ENCODE data around the gene UTS2. TPM values are rescaled to one million over a fixed set of nuclear protein-coding genes. Genes with fewer than 3 reads are reported as not detected.

The UTS2 gene
- total RNA-seq, 2 experiments from 2014 or later: 1.1 to 1.2 TPM

DNA sequence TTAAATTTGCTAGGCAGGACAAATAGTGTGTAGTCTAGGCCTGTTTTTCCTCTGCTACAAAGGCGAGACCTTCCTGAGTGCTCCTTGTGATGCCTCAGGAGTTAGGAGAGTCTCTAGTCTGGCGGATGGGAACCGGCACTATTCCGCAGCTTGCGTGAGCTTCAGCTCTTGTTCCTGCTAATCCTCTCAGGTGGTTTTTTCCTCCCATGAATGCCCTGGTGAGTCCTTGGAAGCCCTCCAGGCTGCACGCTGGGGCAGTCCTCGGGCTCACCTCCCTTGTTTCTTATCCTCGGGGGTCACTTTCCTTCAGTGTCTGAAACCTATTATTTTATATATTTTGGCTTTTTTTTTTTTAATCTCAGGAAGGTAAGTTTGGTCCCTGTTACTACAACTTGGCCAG lies 28.2 kb downstream of the UTS2 start:
- no peak for DNase-seq
- Mint-ChIP-seq H3K9me3 (no peaks in the 10 kb centered on the region), H3K36me3 (ENCODE audit: low read depth) (peaks cover 3% of the 10 kb centered on the region), H3K4me3 (no peak overlapping the region), H3K4me1 (peaks cover 10% of the 10 kb centered on the region), H3K27me3 (no peaks in the 10 kb centered on the region), H3K27ac (no peak overlapping the region)
- CTCF ChIA-PET: no interaction called here
- POLR2A ChIA-PET: no interaction called here

DNA sequence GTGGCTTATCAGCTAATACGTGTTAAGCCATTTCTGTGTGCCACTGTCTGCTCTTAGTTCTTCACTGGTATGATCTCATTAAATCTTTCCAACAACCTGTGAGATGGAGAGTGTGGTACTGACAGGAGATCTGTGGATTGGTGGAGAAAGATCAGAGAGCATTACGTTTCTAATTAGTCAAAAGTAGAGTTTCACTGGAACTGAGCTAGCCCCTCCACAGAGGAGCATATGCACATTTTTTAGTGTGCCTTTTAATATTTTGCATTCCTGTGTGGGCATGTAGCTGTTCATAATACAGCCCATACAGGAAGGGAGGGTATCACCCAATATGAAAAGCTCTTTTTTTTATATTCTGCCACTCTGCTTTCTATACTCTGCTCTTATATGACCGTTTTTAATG lies 31.6 kb downstream of the UTS2 start:
- DNase-seq: no peak
- no peaks in the 10 kb centered on the region for H3K9me3 Mint-ChIP-seq
- POLR2A ChIA-PET: no interaction called here
- no peaks in the 10 kb centered on the region for H3K27me3 Mint-ChIP-seq
- no peaks in the 10 kb centered on the region for H3K36me3 Mint-ChIP-seq (ENCODE audit: low read depth)
- peaks cover under 1% of the 10 kb centered on the region for H3K4me1 Mint-ChIP-seq
- H3K27ac Mint-ChIP-seq: no peak overlapping the region
- CTCF ChIA-PET: interaction anchor here (1.9 kb wide), 1 partner anchor 14 kb away, joined by 5 read pairs; no protein-coding TSS in a partner anchor
- H3K4me3 Mint-ChIP-seq: no peak overlapping the region

DNA sequence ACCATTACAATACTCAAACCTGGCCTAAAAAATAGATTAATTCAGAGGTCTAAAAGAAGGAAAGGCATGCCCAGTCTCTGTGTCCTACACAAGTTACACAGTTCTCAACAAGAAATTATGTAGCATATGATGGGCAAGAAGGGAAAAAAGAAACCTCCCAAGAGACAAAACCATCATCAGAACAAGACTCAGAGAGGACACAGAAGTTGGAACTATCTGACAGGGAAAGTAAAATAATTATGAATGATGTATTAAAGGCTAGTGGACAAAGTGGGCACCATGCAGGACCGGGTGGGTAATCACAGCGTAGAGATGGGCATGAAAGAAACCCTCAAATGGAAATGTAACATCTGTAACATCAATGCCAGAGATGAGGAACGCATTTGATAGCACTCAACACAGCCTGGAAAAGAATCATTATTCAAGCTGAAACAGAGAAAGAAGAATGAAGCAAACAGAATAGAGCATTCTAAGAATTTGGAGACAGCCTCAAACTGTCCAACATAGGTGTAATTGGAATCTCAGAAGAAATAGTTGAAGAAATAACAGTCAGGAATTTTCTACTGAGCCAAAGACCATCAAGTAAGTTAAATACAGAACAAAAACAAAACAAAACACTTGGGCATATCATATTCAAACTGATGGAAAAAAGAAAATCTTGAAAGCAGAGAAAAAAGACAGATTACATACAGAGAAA lies 39.0 kb downstream of the UTS2 start:
- DNase-seq: no peak
- POLR2A ChIA-PET: no interaction called here
- H3K27me3 Mint-ChIP-seq: no peaks in the 10 kb centered on the region
- H3K4me3 Mint-ChIP-seq: no peak overlapping the region
- peaks cover 2% of the 10 kb centered on the region for H3K4me1 Mint-ChIP-seq
- H3K36me3 Mint-ChIP-seq (ENCODE audit: low read depth): peaks cover 12% of the 10 kb centered on the region
- no peak overlapping the region for H3K27ac Mint-ChIP-seq
- peaks cover 15% of the 10 kb centered on the region for H3K9me3 Mint-ChIP-seq
- CTCF ChIA-PET: no interaction called here

DNA sequence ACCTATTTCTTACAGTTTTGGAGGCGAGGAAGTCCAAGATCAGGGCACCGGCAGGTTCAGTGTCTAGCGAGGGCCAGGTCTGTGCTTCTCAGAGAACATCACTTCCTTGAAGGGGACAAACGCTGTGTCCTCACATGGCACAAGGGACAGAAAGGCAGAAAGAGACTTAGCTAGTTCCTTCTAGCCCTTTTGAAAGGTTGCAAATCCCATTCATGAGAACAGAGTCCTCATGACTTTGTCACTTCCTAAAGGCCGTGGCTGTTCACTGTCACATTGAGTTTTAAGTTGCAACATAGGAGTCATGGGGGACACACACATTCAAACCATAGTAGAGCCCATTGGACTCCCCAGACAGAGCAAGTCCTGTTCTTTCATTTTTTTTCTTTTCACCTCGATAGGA lies 41.4 kb downstream of the UTS2 start:
- no peak for DNase-seq
- H3K4me3 Mint-ChIP-seq: no peak overlapping the region
- H3K9me3 Mint-ChIP-seq: peaks cover 15% of the 10 kb centered on the region
- H3K27ac Mint-ChIP-seq: no peak overlapping the region
- H3K36me3 Mint-ChIP-seq (ENCODE audit: low read depth): peaks cover 12% of the 10 kb centered on the region
- CTCF ChIA-PET: interaction anchor here (1.7 kb wide), 1 partner anchor 92 kb away, joined by 6 read pairs; no protein-coding TSS in a partner anchor
- H3K4me1 Mint-ChIP-seq: peaks cover 2% of the 10 kb centered on the region
- POLR2A ChIA-PET: interaction anchor here (0.6 kb wide), 1 partner anchor 848 kb away, joined by 3 read pairs; no protein-coding TSS in a partner anchor
- H3K27me3 Mint-ChIP-seq: no peaks in the 10 kb centered on the region

DNA sequence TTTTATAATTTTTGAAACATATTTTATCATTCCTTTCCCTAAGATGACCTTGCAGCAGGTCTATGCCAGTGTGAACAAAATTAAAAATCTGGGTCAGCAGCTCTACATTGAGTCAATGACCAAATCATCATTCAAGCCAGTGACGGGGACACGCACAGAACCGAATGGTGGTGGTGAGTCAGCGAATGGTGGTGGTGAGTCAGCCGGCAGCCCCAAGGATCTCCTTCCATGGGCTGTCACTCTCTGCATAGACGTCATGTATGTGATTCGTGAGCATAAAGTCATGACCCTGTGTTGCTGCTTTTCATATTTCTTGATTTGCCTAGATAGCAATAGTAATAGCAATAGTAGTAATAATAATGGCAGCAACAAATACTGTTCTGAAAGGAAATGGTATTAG lies 42.5 kb downstream of the UTS2 start:
- POLR2A ChIA-PET: no interaction called here
- Mint-ChIP-seq H3K27ac (no peak overlapping the region), H3K4me1 (peaks cover 2% of the 10 kb centered on the region), H3K27me3 (no peaks in the 10 kb centered on the region), H3K36me3 (ENCODE audit: low read depth) (peaks cover 12% of the 10 kb centered on the region), H3K4me3 (no peak overlapping the region), H3K9me3 (peaks cover 15% of the 10 kb centered on the region)
- CTCF ChIA-PET: no interaction called here
- DNase-seq: peak; percentile 36

DNA sequence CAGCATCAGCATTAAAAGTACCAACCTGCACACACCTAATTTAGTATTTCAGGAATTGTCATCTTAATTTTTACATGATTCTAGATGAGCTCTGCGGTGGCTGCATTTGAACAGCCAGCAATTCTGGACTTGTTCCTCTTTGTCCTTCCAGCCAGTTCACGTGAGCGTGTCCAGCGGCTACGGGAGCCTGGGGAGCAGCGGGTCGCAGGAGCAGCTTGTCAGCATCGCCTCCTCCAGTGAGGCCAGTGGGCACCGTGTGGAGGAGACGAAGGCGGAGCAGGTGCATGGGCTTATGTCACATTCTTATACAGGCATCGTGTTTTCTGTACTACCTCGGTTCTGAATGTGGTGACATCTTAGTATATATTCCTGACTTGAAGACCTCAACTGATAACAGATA lies 43.1 kb downstream of the UTS2 start:
- CTCF ChIA-PET: no interaction called here
- H3K27me3 Mint-ChIP-seq: no peaks in the 10 kb centered on the region
- no peak overlapping the region for H3K4me3 Mint-ChIP-seq
- H3K9me3 Mint-ChIP-seq: peaks cover 15% of the 10 kb centered on the region
- POLR2A ChIA-PET: no interaction called here
- DNase-seq: no peak
- H3K36me3 Mint-ChIP-seq (ENCODE audit: low read depth): peaks cover 12% of the 10 kb centered on the region
- no peak overlapping the region for H3K27ac Mint-ChIP-seq
- peaks cover 2% of the 10 kb centered on the region for H3K4me1 Mint-ChIP-seq

DNA sequence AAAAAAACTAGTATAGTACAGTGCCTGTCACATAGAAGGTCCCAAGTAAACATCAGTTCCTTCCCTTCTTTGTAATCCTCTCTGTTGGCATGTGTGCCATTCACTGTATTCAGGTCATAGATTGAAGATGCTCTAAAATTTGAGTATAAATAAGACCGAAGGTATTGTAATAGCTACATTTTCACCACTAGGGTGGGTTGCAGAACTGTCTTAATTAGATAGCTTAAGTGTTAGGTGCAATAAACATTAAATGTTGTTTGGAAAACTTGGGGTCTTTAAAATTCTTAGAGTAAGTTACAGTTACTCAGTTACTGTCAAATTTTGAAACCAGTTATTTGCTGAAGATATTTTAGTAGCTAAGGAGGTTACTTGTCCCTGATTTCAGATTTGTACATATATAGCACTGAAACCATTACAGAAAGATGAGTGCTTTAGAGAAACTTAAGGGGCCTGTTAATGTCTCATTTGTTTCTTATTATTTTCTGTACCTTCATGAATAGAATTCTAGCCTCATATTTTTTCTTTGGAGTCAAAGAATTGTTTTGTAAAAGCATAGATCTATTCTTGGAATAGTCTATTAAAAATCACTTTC lies 44.5 kb downstream of the UTS2 start:
- Mint-ChIP-seq H3K9me3 (peaks cover 5% of the 10 kb centered on the region), H3K36me3 (ENCODE audit: low read depth) (peaks cover 5% of the 10 kb centered on the region), H3K4me1 (peaks cover 2% of the 10 kb centered on the region), H3K27ac (no peak overlapping the region), H3K27me3 (no peaks in the 10 kb centered on the region), H3K4me3 (no peak overlapping the region)
- ChIA-PET POLR2A (no interaction called here), CTCF (interaction anchor here (0.6 to 1.6 kb wide), 22 partner anchors 9 to 503 kb away, joined by 3 to 8 read pairs (median 4); partner anchors contain the start of genes PARK7 and VAMP3)
- no peak for DNase-seq

DNA sequence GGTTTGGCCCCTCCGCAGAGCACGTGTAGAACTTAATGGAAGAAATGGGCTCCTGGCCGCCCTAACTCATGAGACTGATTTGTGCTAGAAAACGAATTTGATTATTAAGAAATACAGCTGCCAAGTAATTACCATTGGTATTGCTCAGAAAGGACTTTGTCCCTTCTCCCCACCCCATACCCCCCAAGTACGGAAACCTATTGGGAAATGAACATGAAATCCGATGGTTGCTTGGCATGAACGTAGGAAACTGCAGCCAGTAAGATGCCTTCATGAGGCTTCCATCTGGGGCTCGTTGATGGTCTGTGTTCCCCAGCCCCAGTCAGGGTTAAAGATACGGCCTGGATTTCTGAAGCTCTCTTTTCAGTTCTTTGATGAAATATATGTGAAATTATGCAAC lies 47.4 kb downstream of the UTS2 start:
- Mint-ChIP-seq H3K4me3 (no peak overlapping the region), H3K36me3 (ENCODE audit: low read depth) (no peaks in the 10 kb centered on the region), H3K4me1 (peaks cover 2% of the 10 kb centered on the region), H3K27ac (no peak overlapping the region), H3K9me3 (no peaks in the 10 kb centered on the region), H3K27me3 (no peaks in the 10 kb centered on the region)
- POLR2A ChIA-PET: no interaction called here
- no peak for DNase-seq
- CTCF ChIA-PET: interaction anchor here (0.7 kb wide), 1 partner anchor 713 kb away, joined by 3 read pairs; no protein-coding TSS in a partner anchor

Other genes with a start within 250 kb of the UTS2 start
- gene VAMP3, start 81.8 kb downstream of the UTS2 start, total RNA-seq: 10 to 100 TPM; 35.0 to 36.5 TPM
- gene PER3, start 68.8 kb downstream of the UTS2 start, total RNA-seq: 1 to 10 TPM; 2.2 to 2.4 TPM
- gene TNFRSF9, start 87.8 kb upstream of the UTS2 start, total RNA-seq: 1 to 10 TPM; 8.0 TPM
- 100 to 1,000 TPM; 261 to 275 TPM for gene PARK7, start 108.6 kb upstream of the UTS2 start, total RNA-seq
- 1 to 10 TPM in 1 of 2 experiments, under 1 TPM in 1; 0.83 to 1.0 TPM for gene ERRFI1, start 173.2 kb upstream of the UTS2 start, total RNA-seq

Measured in activated CD4-positive, alpha-beta memory T cell treated with anti-CD3 and anti-CD28 coated beads, Interleukin-2, amount 10 ng/mL, durations not matched to agents 7 days and 5 days (primary cell).